ENCODE data around the gene OLIG2. TPM values are rescaled to one million over a fixed set of nuclear protein-coding genes. Genes with fewer than 3 reads are reported as not detected.

Gene OLIG2
- total and polyA plus RNA-seq, 2 of the 4 experiments (the other 2 are of a cell fraction): not detected

GRCh38 chr21:33064623-33065390 lies 39.1 kb downstream of the OLIG2 start:
- no peak overlapping the region for H2BK20ac ChIP-seq (ENCODE audit: low read depth, low read length)
- no peak overlapping the region for H3K4me3 ChIP-seq (ENCODE audit: insufficient read depth, low read depth, low read length)
- H2AK9ac ChIP-seq (replicated peaks; ENCODE audit: low read depth, low read length, poor library complexity): no peak overlapping the region
- ATAC-seq (ENCODE audit: low read depth) (no peak), DNase-seq (no peak)
- H3K9me3 ChIP-seq (ENCODE audit: control insufficient read depth, insufficient read depth, low read length): peaks cover 3% of the 10 kb centered on the region; the same call in 1 of the 2 replicates
- intact Hi-C loops (cut with micrococcal nuclease) (no loop called here), dilution Hi-C loops (cut with HindIII; ENCODE audit: low sequenced_read_pairs, unreplicated experiment) (no loop called here), in situ Hi-C loops (cut with MboI; ENCODE audit: low sequenced_read_pairs) (no loop called here)
- no peak overlapping the region for H2BK15ac ChIP-seq (ENCODE audit: low read depth, low read length)
- no peak overlapping the region for H3K4ac ChIP-seq (ENCODE audit: low read depth, low read length)
- no peak overlapping the region for H2BK120ac ChIP-seq (ENCODE audit: low read depth, low read length)
- no peaks in the 10 kb centered on the region for H3K79me1 ChIP-seq (ENCODE audit: low read depth in 1 of 2, low read length in 2 of 2)
- H3K56ac ChIP-seq (ENCODE audit: extremely low read depth, insufficient read depth, low read length): no peak overlapping the region
- no peak overlapping the region for H3K14ac ChIP-seq (replicated peaks; ENCODE audit: low read depth, low read length)
- no peak overlapping the region for H2BK5ac ChIP-seq (ENCODE audit: low read depth, low read length, poor library complexity, severe bottlenecking)
- H3K27me3 ChIP-seq (ENCODE audit: control insufficient read depth, insufficient read depth, low read length): peaks cover 70% of the 10 kb centered on the region
- no peak overlapping the region for H2AFZ ChIP-seq (replicated peaks; ENCODE audit: low read length, poor library complexity)
- no peak overlapping the region for H3K27ac ChIP-seq (ENCODE audit: insufficient read depth, low read length)
- no peak overlapping the region for H4K8ac ChIP-seq (ENCODE audit: low read depth in 2 of 2, low read length in 2 of 2)
- no peaks in the 10 kb centered on the region for H3K36me3 ChIP-seq (ENCODE audit: control insufficient read depth, insufficient read depth, low read length)
- 40% methylated on average over 2 of the region's 18 CpGs; no CpG with 5 or more reads in 1 of the 2 experiments for WGBS, 2 experiments (ENCODE audit: extremely low coverage in 2 of 2, insufficient read length in 1 of 2)
- no peak overlapping the region for H3K9ac ChIP-seq (ENCODE audit: low read depth, low read length)
- no peaks in the 10 kb centered on the region for H4K20me1 ChIP-seq (ENCODE audit: insufficient read depth, low read length)
- H2AK5ac ChIP-seq (ENCODE audit: low read depth, low read length): no peak overlapping the region
- no peak overlapping the region for H3K23ac ChIP-seq (ENCODE audit: low read depth, low read length)
- H3K4me1 ChIP-seq (ENCODE audit: control insufficient read depth, insufficient read depth, low read length): no peaks in the 10 kb centered on the region
- H3K4me2 ChIP-seq (ENCODE audit: low read depth, low read length): no peak overlapping the region
- no peaks in the 10 kb centered on the region for H3K9me1 ChIP-seq (ENCODE audit: insufficient read depth, low read length)
- ChIA-PET POLR2A (ENCODE audit: unreplicated experiment) (no interaction called here), CTCF (no interaction called here)
- no peak overlapping the region for H4K91ac ChIP-seq (ENCODE audit: insufficient read depth, low read depth, low read length)
- BruUV-seq (replicated peaks): no TSS peak
- no peak overlapping the region for H4K5ac ChIP-seq (ENCODE audit: low read depth, low read length)
- TF ChIP-seq ELK1 (IDR thresholded peaks at IDR 0.05; ENCODE audit: borderline replicate concordance, low read depth, low read length) (no peak), MXI1 (IDR thresholded peaks at IDR 0.05; ENCODE audit: borderline replicate concordance, low read depth, low read length) (no peak), CHD1 (IDR thresholded peaks at IDR 0.05; ENCODE audit: low read depth, low read length) (no peak), FOS (IDR thresholded peaks at IDR 0.05; ENCODE audit: low read depth, low read length) (no peak), RCOR1 (IDR thresholded peaks at IDR 0.05; ENCODE audit: insufficient replicate concordance, low read length) (no peak), POLR2A (IDR thresholded peaks at IDR 0.05; ENCODE audit: low read depth, low read length) (no peak), RFX5 (IDR thresholded peaks at IDR 0.05; ENCODE audit: low read depth, low read length) (no peak), SMC3 (IDR thresholded peaks at IDR 0.05; ENCODE audit: low read depth, low read length) (no peak), CEBPB (IDR thresholded peaks at IDR 0.05; ENCODE audit: low read depth, low read length) (no peak)
- TF ChIP-seq, protein P1, sequence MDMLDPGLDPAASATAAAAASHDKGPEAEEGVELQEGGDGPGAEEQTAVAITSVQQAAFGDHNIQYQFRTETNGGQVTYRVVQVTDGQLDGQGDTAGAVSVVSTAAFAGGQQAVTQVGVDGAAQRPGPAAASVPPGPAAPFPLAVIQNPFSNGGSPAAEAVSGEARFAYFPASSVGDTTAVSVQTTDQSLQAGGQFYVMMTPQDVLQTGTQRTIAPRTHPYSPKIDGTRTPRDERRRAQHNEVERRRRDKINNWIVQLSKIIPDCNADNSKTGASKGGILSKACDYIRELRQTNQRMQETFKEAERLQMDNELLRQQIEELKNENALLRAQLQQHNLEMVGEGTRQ (IDR thresholded peaks at IDR 0.05; ENCODE audit: low read depth, low read length): no peak
- TF ChIP-seq, protein P2, sequence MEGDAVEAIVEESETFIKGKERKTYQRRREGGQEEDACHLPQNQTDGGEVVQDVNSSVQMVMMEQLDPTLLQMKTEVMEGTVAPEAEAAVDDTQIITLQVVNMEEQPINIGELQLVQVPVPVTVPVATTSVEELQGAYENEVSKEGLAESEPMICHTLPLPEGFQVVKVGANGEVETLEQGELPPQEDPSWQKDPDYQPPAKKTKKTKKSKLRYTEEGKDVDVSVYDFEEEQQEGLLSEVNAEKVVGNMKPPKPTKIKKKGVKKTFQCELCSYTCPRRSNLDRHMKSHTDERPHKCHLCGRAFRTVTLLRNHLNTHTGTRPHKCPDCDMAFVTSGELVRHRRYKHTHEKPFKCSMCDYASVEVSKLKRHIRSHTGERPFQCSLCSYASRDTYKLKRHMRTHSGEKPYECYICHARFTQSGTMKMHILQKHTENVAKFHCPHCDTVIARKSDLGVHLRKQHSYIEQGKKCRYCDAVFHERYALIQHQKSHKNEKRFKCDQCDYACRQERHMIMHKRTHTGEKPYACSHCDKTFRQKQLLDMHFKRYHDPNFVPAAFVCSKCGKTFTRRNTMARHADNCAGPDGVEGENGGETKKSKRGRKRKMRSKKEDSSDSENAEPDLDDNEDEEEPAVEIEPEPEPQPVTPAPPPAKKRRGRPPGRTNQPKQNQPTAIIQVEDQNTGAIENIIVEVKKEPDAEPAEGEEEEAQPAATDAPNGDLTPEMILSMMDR (conservative IDR thresholded peaks at IDR 0.05; ENCODE audit: low read depth, low read length): no peak
- no peak overlapping the region for H3K18ac ChIP-seq (ENCODE audit: low read depth, low read length)
